ENCODE results near the gene SMCO2.

The SMCO2 gene

GRCh38 chr12:27453421-27453820 lies 6.9 kb downstream of the SMCO2 start:
- no peak for DNase-seq (ENCODE audit: low spot score)

GRCh38 chr12:27455589-27455988 lies 9.1 kb downstream of the SMCO2 start:
- DNase-seq (ENCODE audit: low spot score) = no peak

GRCh38 chr12:27456618-27457017 lies 10.1 kb downstream of the SMCO2 start:
- DNase-seq (ENCODE audit: low spot score) = no peak

- DNase-seq (ENCODE audit: low spot score) = peak; percentile 60
Measured at GRCh38 chr12:27460471-27460978, 14.0 kb downstream of the SMCO2 start.

GRCh38 chr12:27462151-27462694 lies 15.7 kb downstream of the SMCO2 start:
- DNase-seq (ENCODE audit: low spot score) = peak; percentile 9

- DNase-seq (ENCODE audit: low spot score) = no peak
Measured at GRCh38 chr12:27462851-27463250, 16.3 kb downstream of the SMCO2 start.

- DNase-seq (ENCODE audit: low spot score) = no peak
Measured at GRCh38 chr12:27463511-27464219, 17.1 kb downstream of the SMCO2 start.

GRCh38 chr12:27464220-27464554 lies 17.7 kb downstream of the SMCO2 start:
- DNase-seq (ENCODE audit: low spot score) = no peak

- DNase-seq (ENCODE audit: low spot score) = no peak
Measured at GRCh38 chr12:27467641-27468040, 21.1 kb downstream of the SMCO2 start.

GRCh38 chr12:27468241-27468640 lies 21.7 kb downstream of the SMCO2 start:
- no peak for DNase-seq (ENCODE audit: low spot score)

- DNase-seq (ENCODE audit: low spot score) = no peak
Measured at GRCh38 chr12:27469176-27469736, 22.7 kb downstream of the SMCO2 start.

GRCh38 chr12:27472604-27473003 lies 26.1 kb downstream of the SMCO2 start:
- DNase-seq (ENCODE audit: low spot score) = no peak

- DNase-seq (ENCODE audit: low spot score) = no peak
Measured at GRCh38 chr12:27474344-27474743, 27.8 kb downstream of the SMCO2 start.

GRCh38 chr12:27477049-27477448 lies 30.5 kb downstream of the SMCO2 start:
- DNase-seq (ENCODE audit: low spot score) = no peak

GRCh38 chr12:27478949-27479348 lies 32.4 kb downstream of the SMCO2 start:
- DNase-seq (ENCODE audit: low spot score) = no peak

GRCh38 chr12:27480016-27480415 lies 33.5 kb downstream of the SMCO2 start:
- DNase-seq (ENCODE audit: low spot score) = no peak

- no peak for DNase-seq (ENCODE audit: low spot score)
Measured at GRCh38 chr12:27486961-27487360, 40.4 kb downstream of the SMCO2 start.

- no peak for DNase-seq (ENCODE audit: low spot score)
Measured at GRCh38 chr12:27488479-27488878, 41.9 kb downstream of the SMCO2 start.

GRCh38 chr12:27491226-27491625 lies 44.7 kb downstream of the SMCO2 start:
- no peak for DNase-seq (ENCODE audit: low spot score)

GRCh38 chr12:27493260-27493940 lies 46.9 kb downstream of the SMCO2 start:
- no peak for DNase-seq (ENCODE audit: low spot score)

GRCh38 chr12:27497446-27497845 lies 50.9 kb downstream of the SMCO2 start:
- no peak for DNase-seq (ENCODE audit: low spot score)

GRCh38 chr12:27498149-27498548 lies 51.6 kb downstream of the SMCO2 start:
- DNase-seq (ENCODE audit: low spot score) = no peak

GRCh38 chr12:27498761-27499160 lies 52.2 kb downstream of the SMCO2 start:
- no peak for DNase-seq (ENCODE audit: low spot score)

Data from kidney capillary endothelial cell (primary cell).